Mesodermal cell (in vitro differentiated cells): ENCODE measurements around the gene TAC4.
A peak's percentile ranks its signal among the peaks of the same experiment; 100 is the strongest.

ENCODE experiments used
- H3K27ac ChIP-seq: 2 replicates; pipeline ENCODE4 v1.7.0; 2013; ENCODE audit warnings: mild to moderate bottlenecking, low read depth, low read length, moderate library complexity; ENCODE audit not compliant: severe bottlenecking
- H3K36me3 ChIP-seq: 2 replicates; pipeline ENCODE4 v1.7.1; 2013; ENCODE audit warnings: mild to moderate bottlenecking, low read length, moderate library complexity; ENCODE audit not compliant: control insufficient read depth, insufficient read depth
- H3K4me1 ChIP-seq: one replicate; pipeline ENCODE4 v1.7.1; 2013; ENCODE audit warnings: mild to moderate bottlenecking, low read length; ENCODE audit not compliant: insufficient read depth, control insufficient read depth, poor library complexity, severe bottlenecking
- H3K4me3 ChIP-seq: 2 replicates; pipeline ENCODE4 v1.7.0; 2013; ENCODE audit warnings: low read length, control low read depth, mild to moderate bottlenecking; ENCODE audit not compliant: insufficient read depth, poor library complexity, severe bottlenecking; ENCODE audit errors: extremely low read depth
- H3K9me3 ChIP-seq: 2 replicates; pipeline ENCODE4 v1.7.1; 2013; ENCODE audit warnings: mild to moderate bottlenecking, low read length, moderate library complexity; ENCODE audit not compliant: control insufficient read depth
- WGBS, 2 experiments: methylation state at CpG; one replicate each; pipeline ENCODE4 v1.1.5; 2013; ENCODE audit warnings: missing lambda C conversion rate in 2 of 2; ENCODE audit not compliant: insufficient coverage in 2 of 2; 5-methylcytosine and 5-hydroxymethylcytosine counted together

Gene TAC4

GRCh38 chr17:49814781-49815529 lies 32.9 kb downstream of the TAC4 start:
- 27 to 47% methylated on average over 2 of the region's 4 CpGs for WGBS, 2 experiments
- peaks cover 66% of the 10 kb centered on the region for H3K36me3 ChIP-seq
- H3K27ac ChIP-seq: peak overlapping the region; percentile 62
- no peaks in the 10 kb centered on the region for H3K9me3 ChIP-seq
- H3K4me1 ChIP-seq: peaks cover 16% of the 10 kb centered on the region
- peak overlapping the region; percentile 21 for H3K4me3 ChIP-seq

- Histone ChIP-seq H3K4me1 (peaks cover under 1% of the 10 kb centered on the region), H3K4me3 (no peak overlapping the region), H3K36me3 (peaks cover 76% of the 10 kb centered on the region), H3K27ac (no peak overlapping the region), H3K9me3 (no peaks in the 10 kb centered on the region)
- WGBS, 2 experiments: 78 to 97% methylated on average over 3 to 4 of the region's 4 CpGs
These were observed 38.8 kb downstream of the TAC4 start for GRCh38 chr17:49809056-49809455.

GRCh38 chr17:49798738-49799137 lies 49.1 kb downstream of the TAC4 start:
- 81 to 100% methylated on average over 2 of the region's 2 CpGs for WGBS, 2 experiments

GRCh38 chr17:49798182-49798581 lies 49.7 kb downstream of the TAC4 start:
- Histone ChIP-seq H3K4me3 (no peak overlapping the region), H3K27ac (no peak overlapping the region), H3K9me3 (no peaks in the 10 kb centered on the region), H3K36me3 (peaks cover 98% of the 10 kb centered on the region), H3K4me1 (peaks cover 6% of the 10 kb centered on the region)
- WGBS, 2 experiments: 91 to 96% methylated on average over 4 to 8 of the region's 8 CpGs

More at GRCh38 chr17:49798738-49799137, 49.1 kb downstream of the TAC4 start:
- Histone ChIP-seq H3K9me3 (no peaks in the 10 kb centered on the region), H3K36me3 (peaks cover 96% of the 10 kb centered on the region), H3K4me3 (no peak overlapping the region), H3K4me1 (peaks cover 6% of the 10 kb centered on the region), H3K27ac (no peak overlapping the region)

- H3K4me1 ChIP-seq: peaks cover 6% of the 10 kb centered on the region
- WGBS, 2 experiments: 95 to 100% methylated on average over 4 to 5 of the region's 5 CpGs
- peaks cover 94% of the 10 kb centered on the region for H3K36me3 ChIP-seq
- H3K4me3 ChIP-seq: no peak overlapping the region
- no peak overlapping the region for H3K27ac ChIP-seq
- H3K9me3 ChIP-seq: no peaks in the 10 kb centered on the region
These were observed 52.5 kb downstream of the TAC4 start for GRCh38 chr17:49795372-49795771.

- peaks cover 6% of the 10 kb centered on the region for H3K4me1 ChIP-seq
- H3K27ac ChIP-seq: no peak overlapping the region
- H3K4me3 ChIP-seq: no peak overlapping the region
- H3K9me3 ChIP-seq: no peaks in the 10 kb centered on the region
- peaks cover 82% of the 10 kb centered on the region for H3K36me3 ChIP-seq
- 96 to 100% methylated on average over 1 to 3 of the region's 3 CpGs for WGBS, 2 experiments
These were observed 54.6 kb downstream of the TAC4 start for GRCh38 chr17:49793309-49793708.

GRCh38 chr17:49789243-49789578 lies 58.7 kb downstream of the TAC4 start:
- peak overlapping the region; percentile 98 for H3K4me3 ChIP-seq
- WGBS, 2 experiments: 9% methylated on average over 15 to 17 of the region's 17 CpGs

GRCh38 chr17:49788478-49789242 lies 59.2 kb downstream of the TAC4 start, which contains the start of gene KAT7:
Gene KAT7 (plus strand): TSS chr17:49788681. CDS start chr17:49788835, 154 bp downstream.
- Histone ChIP-seq H3K9me3 (no peaks in the 10 kb centered on the region), H3K36me3 (peaks cover 35% of the 10 kb centered on the region), H3K4me3 (peak within 1 kb of the TSS; percentile 98), H3K4me1 (no peaks in the 10 kb centered on the region), H3K27ac (peak within 1 kb of the TSS; percentile 98)
- 0% methylated on average over 34 to 56 of the region's 59 CpGs for WGBS, 2 experiments

More at GRCh38 chr17:49789243-49789578, 58.7 kb downstream of the TAC4 start:
- Histone ChIP-seq H3K9me3 (no peaks in the 10 kb centered on the region), H3K36me3 (peaks cover 41% of the 10 kb centered on the region), H3K27ac (no peak overlapping the region), H3K4me1 (no peaks in the 10 kb centered on the region)
